HFFc6 (cell line): ENCODE results near the gene NWD2. TPM values are rescaled to one million over a fixed set of nuclear protein-coding genes. Genes with fewer than 3 reads are reported as not detected.

Experiments used
- DNase-seq: peaks from one replicate; pipeline ENCODE4 v3.0.0-alpha.2; 2018
- H3K27ac Mint-ChIP-seq: 2 replicates; pipeline ENCODE4 v1.8.0; 2020; ENCODE audit warnings: mild to moderate bottlenecking, mixed read lengths
- H3K27me3 Mint-ChIP-seq: 2 replicates; pipeline ENCODE4 v1.8.0; 2021; ENCODE audit warnings: mild to moderate bottlenecking, moderate library complexity, mixed read lengths; ENCODE audit not compliant: insufficient read depth
- H3K36me3 Mint-ChIP-seq: 2 replicates; pipeline ENCODE4 v1.8.0; 2021; ENCODE audit warnings: low read depth, mixed read lengths
- H3K4me1 Mint-ChIP-seq: 2 replicates; pipeline ENCODE4 v1.8.0; 2020; ENCODE audit warnings: low read depth, mixed read lengths
- H3K4me3 Mint-ChIP-seq: 2 replicates; pipeline ENCODE4 v1.8.0; 2020; ENCODE audit warnings: mild to moderate bottlenecking, moderate library complexity, mixed read lengths
- H3K9me3 Mint-ChIP-seq: 2 replicates; pipeline ENCODE4 v1.8.0; 2020; ENCODE audit warnings: mild to moderate bottlenecking, mixed read lengths
- total RNA-seq, 6 experiments: library from RNA; stranded (reverse); fragmentation: NEBNext Ultra II Directional; extraction: Animal tissue kit (Norgen Biotek cat#: 25700); gene quantifications; 2 replicates in 1 of 6; 3 replicates in 5 of 6; pipeline ENCODE4 v1.2.3, GENCODE V29; 2021
- TF ChIP-seq, protein P1 (sequence below): fragments of 200-600 bp; sonication (generic); IDR thresholded peaks from 2 replicates; pipeline ENCODE4 v1.5.0; 2021; ENCODE audit warnings: antibody characterized with exemption, mild to moderate bottlenecking

The NWD2 gene
- total RNA-seq, 6 experiments from 2014 or later, result not detected

DNA sequence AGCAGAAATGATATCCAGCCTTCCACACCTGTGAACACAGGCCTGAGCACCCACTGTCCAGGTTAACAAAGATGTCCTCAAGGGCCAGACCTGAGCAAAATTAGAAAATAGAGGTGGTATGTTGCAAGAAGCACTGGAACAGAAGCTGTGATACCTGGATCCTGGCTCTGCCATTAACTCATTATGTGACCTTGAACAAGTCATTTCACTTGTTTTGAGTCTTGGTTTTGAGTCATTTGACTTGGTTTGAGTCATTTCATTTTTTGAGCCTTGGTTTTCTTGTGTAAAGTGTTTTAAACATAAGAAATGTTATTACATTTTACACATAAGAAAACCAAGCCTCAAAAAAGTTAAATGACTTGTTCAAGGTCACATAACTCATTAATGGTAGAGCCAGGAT lies 2.9 kb upstream of the NWD2 start:
- Mint-ChIP-seq H3K36me3 (no peaks in the 10 kb centered on the region), H3K27ac (no peak overlapping the region), H3K4me3 (no peak overlapping the region), H3K4me1 (no peaks in the 10 kb centered on the region), H3K27me3 (no peaks in the 10 kb centered on the region; the same call in 1 of the 2 replicates), H3K9me3 (peaks cover 33% of the 10 kb centered on the region)
- no peak for DNase-seq
- TF ChIP-seq, protein P1, sequence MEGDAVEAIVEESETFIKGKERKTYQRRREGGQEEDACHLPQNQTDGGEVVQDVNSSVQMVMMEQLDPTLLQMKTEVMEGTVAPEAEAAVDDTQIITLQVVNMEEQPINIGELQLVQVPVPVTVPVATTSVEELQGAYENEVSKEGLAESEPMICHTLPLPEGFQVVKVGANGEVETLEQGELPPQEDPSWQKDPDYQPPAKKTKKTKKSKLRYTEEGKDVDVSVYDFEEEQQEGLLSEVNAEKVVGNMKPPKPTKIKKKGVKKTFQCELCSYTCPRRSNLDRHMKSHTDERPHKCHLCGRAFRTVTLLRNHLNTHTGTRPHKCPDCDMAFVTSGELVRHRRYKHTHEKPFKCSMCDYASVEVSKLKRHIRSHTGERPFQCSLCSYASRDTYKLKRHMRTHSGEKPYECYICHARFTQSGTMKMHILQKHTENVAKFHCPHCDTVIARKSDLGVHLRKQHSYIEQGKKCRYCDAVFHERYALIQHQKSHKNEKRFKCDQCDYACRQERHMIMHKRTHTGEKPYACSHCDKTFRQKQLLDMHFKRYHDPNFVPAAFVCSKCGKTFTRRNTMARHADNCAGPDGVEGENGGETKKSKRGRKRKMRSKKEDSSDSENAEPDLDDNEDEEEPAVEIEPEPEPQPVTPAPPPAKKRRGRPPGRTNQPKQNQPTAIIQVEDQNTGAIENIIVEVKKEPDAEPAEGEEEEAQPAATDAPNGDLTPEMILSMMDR, result no peak

DNA sequence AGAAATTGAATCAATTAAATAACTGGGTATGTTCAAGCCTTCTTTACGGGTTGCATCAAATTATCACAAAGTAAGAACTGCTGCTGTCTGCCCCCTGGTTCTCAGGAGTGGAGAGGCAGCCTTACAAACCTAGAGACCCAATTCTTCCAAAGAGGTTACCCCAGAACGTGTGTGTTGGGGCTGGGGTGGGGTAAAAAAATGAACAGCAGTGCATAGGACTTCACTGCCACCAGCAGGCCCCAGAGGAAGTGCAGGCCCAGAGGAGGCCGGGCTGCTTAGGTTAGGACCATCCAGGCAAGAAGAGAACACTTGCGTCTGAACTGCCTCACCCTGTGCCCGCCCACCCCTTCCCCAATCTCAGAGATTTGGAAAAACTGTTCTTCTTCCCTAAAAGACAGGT lies 1.5 kb upstream of the NWD2 start:
- H3K4me1 Mint-ChIP-seq, result no peaks in the 10 kb centered on the region
- H3K4me3 Mint-ChIP-seq, result no peak overlapping the region
- no peaks in the 10 kb centered on the region; the same call in 1 of the 2 replicates for H3K27me3 Mint-ChIP-seq
- no peak overlapping the region for H3K27ac Mint-ChIP-seq
- H3K9me3 Mint-ChIP-seq, result peaks cover 30% of the 10 kb centered on the region
- no peak for DNase-seq
- TF ChIP-seq, protein P1, result no peak
- H3K36me3 Mint-ChIP-seq, result no peaks in the 10 kb centered on the region

DNA sequence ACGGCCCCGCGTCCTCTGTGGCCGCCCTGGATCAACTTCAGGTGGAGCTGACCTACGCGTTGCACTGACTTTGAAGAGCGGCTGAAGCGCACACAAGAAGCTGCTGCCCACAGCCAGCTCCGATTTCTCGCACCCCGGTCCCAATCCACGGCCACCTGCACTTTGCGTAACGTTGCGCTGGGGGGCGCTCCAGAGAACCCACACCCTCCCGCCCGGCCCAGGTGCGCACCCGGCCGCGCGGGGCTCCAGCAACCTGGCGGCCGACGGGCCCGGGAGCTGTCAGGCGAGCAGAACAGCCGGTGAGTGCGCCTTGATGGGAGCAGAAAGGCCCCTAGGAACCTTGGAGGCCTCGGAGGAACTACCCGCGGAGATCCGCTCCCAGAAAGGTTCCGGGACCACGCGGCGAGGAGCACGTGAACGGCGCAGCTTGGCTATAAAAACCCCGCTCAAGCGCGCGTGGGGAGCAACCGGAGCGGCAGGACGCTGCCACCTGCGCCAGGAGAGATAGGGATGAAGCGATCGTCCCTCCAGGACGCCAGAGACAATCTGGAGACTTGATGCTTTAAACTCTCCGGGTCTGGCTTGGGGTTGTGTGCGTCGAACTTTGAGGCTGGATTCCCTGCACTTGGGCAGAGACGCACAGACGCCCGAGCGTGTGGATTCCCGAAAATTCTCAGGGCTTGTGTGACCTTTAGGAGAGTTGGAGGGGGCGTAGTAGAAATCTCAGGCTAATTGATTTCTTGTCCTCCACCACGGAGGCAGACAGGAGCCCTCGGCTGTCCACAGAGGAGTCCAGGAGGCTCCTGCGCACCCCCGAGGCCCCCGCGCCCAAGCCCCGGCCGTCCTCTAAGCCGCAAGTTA lies 591 bp upstream of the NWD2 start:
- DNase-seq, result no peak
- Mint-ChIP-seq H3K9me3 (peaks cover 29% of the 10 kb centered on the region), H3K27me3 (no peaks in the 10 kb centered on the region; the same call in 1 of the 2 replicates), H3K27ac (no peak overlapping the region), H3K36me3 (no peaks in the 10 kb centered on the region), H3K4me3 (no peak overlapping the region), H3K4me1 (no peaks in the 10 kb centered on the region)
- TF ChIP-seq, protein P1, result no peak

DNA sequence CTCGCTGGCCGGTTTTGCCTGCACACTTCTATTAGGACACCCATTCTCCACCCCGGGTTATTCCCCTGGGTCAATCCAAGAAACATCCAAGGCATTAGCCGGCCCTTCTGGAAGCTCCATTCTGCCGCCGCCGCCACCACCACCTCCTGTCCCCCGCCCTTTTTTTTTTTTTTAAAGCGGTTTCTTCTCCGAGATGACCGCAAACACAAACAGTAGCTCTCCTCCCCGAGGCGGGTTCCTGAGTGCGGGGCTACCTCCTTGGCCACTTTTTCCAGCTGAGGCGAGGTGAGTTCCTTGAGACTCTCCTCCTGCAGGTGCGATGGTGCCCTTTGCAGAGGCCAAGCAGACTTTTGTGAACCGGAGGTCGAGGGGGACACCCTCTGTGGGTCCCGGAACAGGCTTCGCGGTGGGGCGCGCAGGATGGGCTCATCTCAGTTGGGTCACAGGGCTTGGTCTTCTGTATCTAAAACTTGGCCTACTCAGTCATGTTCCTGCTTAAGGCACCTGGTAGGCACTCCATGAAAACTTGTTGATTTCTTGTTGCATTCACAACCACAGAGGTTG lies 930 bp downstream of the NWD2 start:
- no peaks in the 10 kb centered on the region; the same call in 1 of the 2 replicates for H3K27me3 Mint-ChIP-seq
- peaks cover 33% of the 10 kb centered on the region for H3K9me3 Mint-ChIP-seq

DNA sequence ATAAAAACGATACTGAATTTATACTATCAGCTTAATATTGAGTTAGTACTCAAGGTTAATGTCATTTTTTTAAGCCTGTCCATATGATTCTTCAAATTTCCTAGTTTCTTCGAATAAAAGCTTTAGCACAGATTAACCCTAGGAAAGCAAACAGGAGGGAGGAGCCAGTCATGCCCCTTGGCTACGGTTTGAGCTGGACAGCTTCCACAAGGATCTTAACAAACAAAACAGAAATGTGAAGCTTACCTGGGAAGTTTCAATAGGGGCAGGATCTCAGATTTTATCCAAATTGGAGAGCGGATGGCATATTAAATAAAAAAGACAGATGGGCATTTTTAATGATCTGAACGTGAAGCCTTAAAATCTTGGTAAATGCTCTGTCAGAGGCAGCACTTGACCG lies 2.3 kb downstream of the NWD2 start:
- Mint-ChIP-seq H3K4me3 (no peak overlapping the region), H3K27ac (no peak overlapping the region), H3K4me1 (no peaks in the 10 kb centered on the region), H3K9me3 (peaks cover 23% of the 10 kb centered on the region), H3K27me3 (no peaks in the 10 kb centered on the region; the same call in 1 of the 2 replicates), H3K36me3 (no peaks in the 10 kb centered on the region)
- DNase-seq, result no peak
- TF ChIP-seq, protein P1, result no peak

More for the DNA sequence above, 930 bp downstream of the NWD2 start:
- Mint-ChIP-seq H3K27ac (no peak overlapping the region), H3K4me1 (no peaks in the 10 kb centered on the region), H3K36me3 (no peaks in the 10 kb centered on the region), H3K4me3 (no peak overlapping the region)
- TF ChIP-seq, protein P1, result no peak
- DNase-seq, result no peak
